Prostate gland (tissue), 2 donors: ENCODE data around the gene PPP5C. TPM values are rescaled to one million over a fixed set of nuclear protein-coding genes. Genes with fewer than 3 reads are reported as not detected.

Experiments
- DNase-seq: peaks from one replicate; pipeline ENCODE4 v3.0.0-alpha.2; 2019; ENCODE audit warnings: low spot score
- H3K27ac ChIP-seq, 2 donors: fragments of 200-600 bp; sonication (generic); 2 replicates each; pipeline ENCODE4 v1.5.1; 2017 to 2019
- H3K27me3 ChIP-seq: fragments of 200-600 bp; sonication (generic); replicated peaks from 2 replicates; pipeline ENCODE4 v1.5.1; 2019; ENCODE audit not compliant: insufficient read depth
- H3K36me3 ChIP-seq, 2 donors: fragments of 200-600 bp; sonication (generic); 1 replicate in 1 of 2; 2 replicates in 1 of 2; pipeline versions ENCODE4 v1.5.1 to v1.8.1; 2017 to 2019
- H3K4me1 ChIP-seq: fragments of 200-600 bp; sonication (generic); replicated peaks from 2 replicates; pipeline ENCODE4 v1.5.1; 2019
- H3K4me3 ChIP-seq, 2 donors: fragments of 200-600 bp; sonication (generic); 2 replicates each; pipeline ENCODE4 v1.5.1; 2017 to 2019
- H3K9me3 ChIP-seq: fragments of 200-600 bp; sonication (generic); 2 replicates; pipeline ENCODE4 v1.5.1; 2017
- POLR2A ChIP-seq: fragments of 450-650 bp; IDR thresholded peaks from one replicate; pipeline ENCODE4 v1.6.1; 2016; ENCODE audit warnings: antibody characterized with exemption, mild to moderate bottlenecking
- POLR2AphosphoS5 ChIP-seq: sonication (generic); formaldehyde crosslinking; IDR thresholded peaks from one replicate; pipeline ENCODE4 v1.6.1; 2017; ENCODE audit warnings: antibody characterized with exemption
- WGBS: methylation state at CpG from one replicate; pipeline ENCODE4 v1.1.5; 2018; 5-methylcytosine and 5-hydroxymethylcytosine counted together
- intact Hi-C: fragments of 100-400 bp; cut with DNase I; formaldehyde crosslinking; loops from one replicate; pipeline ENCODE4 v1.14.2; 2022
- total RNA-seq, 2 donors: library from RNA; depleted of rRNA; stranded (reverse); fragments of >200 nt; gene quantifications; one replicate each; pipeline ENCODE4 v1.1.0, GENCODE V29; 2016
- TF ChIP-seq, protein P1 (sequence below), 4 experiments: fragments of 200-600 bp in 2 of 4; fragments of 450-650 bp in 2 of 4; sonication (generic) in 2 of 4; IDR thresholded peaks; 1 replicate in 3 of 4; 2 replicates in 1 of 4; pipeline ENCODE4 v1.5.1; 2016 to 2019; ENCODE audit warnings: antibody characterized with exemption in 4 of 4, mild to moderate bottlenecking in 2 of 4, moderate library complexity in 2 of 4

Gene PPP5C
- total RNA-seq, 2 donors from 2014 or later = 81.4 to 84.3 TPM

- 95% methylated on average over 30 of the region's 30 CpGs for WGBS
- Histone ChIP-seq H3K4me1 (no peaks in the 10 kb centered on the region), H3K4me3 (no peak overlapping the region), H3K36me3 (peaks cover 3 to 25% of the 10 kb centered on the region in 2 donors), H3K27ac (no peak overlapping the region), H3K9me3 (no peaks in the 10 kb centered on the region), H3K27me3 (no peaks in the 10 kb centered on the region)
- TF ChIP-seq, protein P1, sequence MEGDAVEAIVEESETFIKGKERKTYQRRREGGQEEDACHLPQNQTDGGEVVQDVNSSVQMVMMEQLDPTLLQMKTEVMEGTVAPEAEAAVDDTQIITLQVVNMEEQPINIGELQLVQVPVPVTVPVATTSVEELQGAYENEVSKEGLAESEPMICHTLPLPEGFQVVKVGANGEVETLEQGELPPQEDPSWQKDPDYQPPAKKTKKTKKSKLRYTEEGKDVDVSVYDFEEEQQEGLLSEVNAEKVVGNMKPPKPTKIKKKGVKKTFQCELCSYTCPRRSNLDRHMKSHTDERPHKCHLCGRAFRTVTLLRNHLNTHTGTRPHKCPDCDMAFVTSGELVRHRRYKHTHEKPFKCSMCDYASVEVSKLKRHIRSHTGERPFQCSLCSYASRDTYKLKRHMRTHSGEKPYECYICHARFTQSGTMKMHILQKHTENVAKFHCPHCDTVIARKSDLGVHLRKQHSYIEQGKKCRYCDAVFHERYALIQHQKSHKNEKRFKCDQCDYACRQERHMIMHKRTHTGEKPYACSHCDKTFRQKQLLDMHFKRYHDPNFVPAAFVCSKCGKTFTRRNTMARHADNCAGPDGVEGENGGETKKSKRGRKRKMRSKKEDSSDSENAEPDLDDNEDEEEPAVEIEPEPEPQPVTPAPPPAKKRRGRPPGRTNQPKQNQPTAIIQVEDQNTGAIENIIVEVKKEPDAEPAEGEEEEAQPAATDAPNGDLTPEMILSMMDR (IDR thresholded peaks at IDR 0.05) = no peak
- TF ChIP-seq POLR2AphosphoS5 (no peak), POLR2A (no peak)
- intact Hi-C loops = no loop called here
- no peak for DNase-seq
Measured at GRCh38 chr19:46386996-46387712, 40.3 kb downstream of the PPP5C start.

DNA sequence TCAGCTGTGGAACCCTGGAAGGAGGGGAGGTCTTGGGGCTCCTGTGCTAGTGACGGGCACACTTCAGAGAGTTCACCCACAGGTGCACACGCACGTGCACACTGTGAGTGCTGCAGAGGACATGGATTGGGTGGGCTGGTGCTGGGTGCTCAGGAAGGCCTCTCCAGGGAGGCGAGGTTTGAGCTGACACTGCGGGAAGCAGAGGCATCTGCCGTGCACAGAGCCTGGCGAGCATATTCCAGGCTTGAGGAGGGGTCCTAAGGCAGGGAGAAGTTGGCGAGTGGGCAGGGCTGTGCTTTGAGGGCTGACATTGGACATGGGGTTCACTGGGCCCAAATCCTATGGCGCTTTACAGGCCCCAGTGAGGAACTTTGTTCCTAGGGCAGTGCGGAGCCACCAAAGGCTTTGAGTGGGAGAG lies 40.8 kb downstream of the PPP5C start:
- no peaks in the 10 kb centered on the region for H3K4me1 ChIP-seq
- peaks cover 3 to 25% of the 10 kb centered on the region in 2 donors for H3K36me3 ChIP-seq
- H3K27me3 ChIP-seq = no peaks in the 10 kb centered on the region
- TF ChIP-seq, protein P1 (IDR thresholded peaks at IDR 0.05) = no peak
- TF ChIP-seq POLR2AphosphoS5 = no peak
- H3K4me3 ChIP-seq = no peak overlapping the region
- intact Hi-C loops = no loop called here
- no peak overlapping the region for H3K27ac ChIP-seq
- DNase-seq = no peak
- H3K9me3 ChIP-seq = no peaks in the 10 kb centered on the region
- WGBS = 90% methylated on average over 10 of the region's 10 CpGs

DNA sequence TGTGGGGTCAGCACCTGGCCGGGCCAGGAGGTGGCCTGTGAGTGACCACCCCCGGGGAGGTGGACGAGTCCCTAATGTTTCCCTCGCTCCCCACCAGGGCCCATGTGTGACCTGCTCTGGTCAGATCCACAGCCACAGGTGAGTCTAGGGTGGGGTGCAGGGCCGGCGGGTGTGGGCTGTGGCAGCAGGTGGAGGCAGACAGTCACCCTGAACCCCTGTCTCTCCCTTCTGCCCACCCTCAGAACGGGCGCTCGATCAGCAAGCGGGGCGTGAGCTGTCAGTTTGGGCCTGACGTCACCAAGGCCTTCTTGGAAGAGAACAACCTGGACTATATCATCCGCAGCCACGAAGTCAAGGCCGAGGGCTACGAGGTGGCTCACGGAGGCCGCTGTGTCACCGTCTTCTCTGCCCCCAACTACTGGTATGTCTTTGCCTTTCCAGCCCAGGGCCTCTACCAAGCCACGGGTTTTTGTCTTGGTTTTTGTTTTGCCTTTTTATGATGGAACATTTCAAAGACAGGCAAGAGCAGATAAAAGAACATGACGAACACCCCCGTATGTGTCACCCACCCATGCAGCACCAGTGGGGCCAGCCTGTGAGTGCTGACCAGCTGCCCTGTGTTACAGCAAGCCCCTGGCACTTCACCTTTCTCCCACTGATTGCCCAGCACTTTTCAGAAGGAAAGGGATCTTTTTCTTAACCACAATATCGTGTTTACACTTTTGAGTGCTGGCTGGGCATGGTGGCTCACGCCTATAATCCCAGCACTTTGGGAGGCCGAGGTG lies 41.6 kb downstream of the PPP5C start:
- Histone ChIP-seq H3K27ac (no peak overlapping the region), H3K4me1 (no peaks in the 10 kb centered on the region), H3K27me3 (no peaks in the 10 kb centered on the region), H3K4me3 (no peak overlapping the region), H3K9me3 (no peaks in the 10 kb centered on the region), H3K36me3 (peaks cover 3 to 25% of the 10 kb centered on the region in 2 donors)
- intact Hi-C loops = no loop called here
- WGBS = 87% methylated on average over 25 of the region's 25 CpGs
- DNase-seq = no peak
- TF ChIP-seq POLR2A = no peak
- TF ChIP-seq, protein P1 (IDR thresholded peaks at IDR 0.05) = no peak

DNA sequence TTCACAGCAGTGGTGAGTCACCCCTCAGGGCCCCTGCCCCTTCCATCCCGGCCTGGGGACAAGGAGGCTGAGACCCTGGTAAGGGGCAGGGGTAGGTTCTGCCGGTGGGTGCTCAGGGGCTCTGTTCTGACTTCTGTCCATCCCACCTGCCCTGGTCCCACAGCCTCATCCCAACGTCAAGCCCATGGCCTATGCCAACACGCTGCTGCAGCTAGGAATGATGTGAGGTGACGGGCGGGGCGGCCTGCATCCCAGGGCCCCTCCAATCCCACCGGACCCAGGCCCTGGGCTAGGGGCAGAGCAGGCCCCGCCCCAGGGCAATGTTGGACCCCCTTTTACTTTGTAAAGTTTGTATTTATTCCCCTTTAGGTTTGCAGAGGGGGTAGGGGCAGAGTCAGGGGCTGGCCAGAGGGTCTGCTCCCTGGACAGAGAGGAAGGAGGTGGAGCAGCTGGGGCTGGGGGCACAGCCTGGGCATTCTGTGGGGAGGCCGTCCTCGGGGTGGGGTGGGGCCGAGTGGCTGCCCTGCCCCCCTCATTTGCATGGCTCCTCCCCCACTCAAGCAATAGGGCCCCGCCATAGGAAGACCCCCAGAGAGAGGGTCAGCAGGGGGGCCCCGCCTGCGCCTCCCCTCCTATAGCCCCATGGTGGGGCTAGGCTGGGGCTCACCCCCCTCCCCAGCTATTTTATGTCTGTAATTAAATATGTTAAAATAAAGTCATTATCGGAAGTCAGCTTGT lies 43.4 kb downstream of the PPP5C start:
- intact Hi-C loops = no loop called here
- H3K4me3 ChIP-seq = no peak overlapping the region

More for the DNA sequence above, 43.4 kb downstream of the PPP5C start:
- H3K27me3 ChIP-seq = no peaks in the 10 kb centered on the region
- no peak overlapping the region for H3K27ac ChIP-seq
- no peaks in the 10 kb centered on the region for H3K9me3 ChIP-seq
- H3K4me1 ChIP-seq = no peaks in the 10 kb centered on the region
- no peak for DNase-seq
- TF ChIP-seq POLR2AphosphoS5 = no peak
- no peak for TF ChIP-seq POLR2A
- TF ChIP-seq, protein P1 (IDR thresholded peaks at IDR 0.05) = no peak
- peaks cover 3 to 16% of the 10 kb centered on the region in 2 donors for H3K36me3 ChIP-seq
- 92% methylated on average over 16 of the region's 16 CpGs for WGBS
